Prostate gland (tissue), 2 donors: ENCODE data around the gene KIAA1586.

ENCODE experiments used
- CTCF ChIP-seq, 4 experiments: fragments of 200-600 bp in 2 of 4; fragments of 450-650 bp in 2 of 4; sonication (generic) in 2 of 4; IDR thresholded peaks; 1 replicate in 3 of 4; 2 replicates in 1 of 4; pipeline ENCODE4 v1.5.1; 2016 to 2019; ENCODE audit warnings: antibody characterized with exemption in 4 of 4, mild to moderate bottlenecking in 2 of 4, moderate library complexity in 2 of 4
- POLR2A ChIP-seq: fragments of 450-650 bp; IDR thresholded peaks from one replicate; pipeline ENCODE4 v1.6.1; 2016; ENCODE audit warnings: antibody characterized with exemption, mild to moderate bottlenecking
- POLR2AphosphoS5 ChIP-seq: sonication (generic); formaldehyde crosslinking; IDR thresholded peaks from one replicate; pipeline ENCODE4 v1.6.1; 2017; ENCODE audit warnings: antibody characterized with exemption

DNA sequence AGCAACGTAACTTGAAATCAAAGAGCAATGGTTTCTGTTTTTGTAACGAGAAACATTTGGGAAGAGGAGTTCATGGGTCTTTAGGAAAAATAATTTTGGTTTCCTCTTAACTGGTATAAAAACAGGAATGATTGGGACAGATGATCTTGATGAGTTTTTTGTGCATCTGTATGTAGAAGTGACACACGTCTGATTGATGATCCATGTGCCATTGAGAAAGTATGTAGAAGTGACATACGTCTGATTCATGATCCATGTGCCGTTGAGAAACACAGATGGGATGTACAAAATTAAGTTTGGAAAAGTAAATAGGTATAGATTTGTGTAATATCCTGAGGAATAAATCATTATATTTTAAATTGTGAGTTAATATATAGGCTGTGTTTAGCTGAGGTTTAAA is 2.1 kb downstream of the KIAA1586 start:
- TF ChIP-seq POLR2A (no peak), POLR2AphosphoS5 (no peak), CTCF (IDR thresholded peaks at IDR 0.05) (no peak)
